ENCODE measurements around the gene DST.
"Not testable (repeated sequence)": the region's sequence is repeated elsewhere in the genome, so short reads cannot be mapped to it uniquely, and the experiment has no call there.

DST gene

GRCh38 chr6:56572788-56573471 lies 69.8 kb downstream of the DST start:
- DNase-seq (ENCODE audit: low read depth, low spot score), result no peak

- DNase-seq (ENCODE audit: low read depth, low spot score), result no peak
Measured at GRCh38 chr6:56571605-56572004, 71.1 kb downstream of the DST start.

GRCh38 chr6:56570413-56571359 lies 72.0 kb downstream of the DST start:
- no peak for DNase-seq (ENCODE audit: low read depth, low spot score)

- no peak for DNase-seq (ENCODE audit: low read depth, low spot score)
Measured at GRCh38 chr6:56567501-56567900, 75.2 kb downstream of the DST start.

- DNase-seq (ENCODE audit: low read depth, low spot score), result not testable (repeated sequence)
Measured at GRCh38 chr6:56562730-56563129, 80.0 kb downstream of the DST start.

GRCh38 chr6:56556751-56557540 lies 85.7 kb downstream of the DST start:
- no peak for DNase-seq (ENCODE audit: low read depth, low spot score)

GRCh38 chr6:56555438-56555872 lies 87.2 kb downstream of the DST start:
- DNase-seq (ENCODE audit: low read depth, low spot score), result no peak

- DNase-seq (ENCODE audit: low read depth, low spot score), result no peak
Measured at GRCh38 chr6:56552187-56553130, 90.2 kb downstream of the DST start.

- no peak for DNase-seq (ENCODE audit: low read depth, low spot score)
Measured at GRCh38 chr6:56551409-56552120, 91.1 kb downstream of the DST start.

GRCh38 chr6:56550301-56550700 lies 92.4 kb downstream of the DST start:
- DNase-seq (ENCODE audit: low read depth, low spot score), result no peak

- no peak for DNase-seq (ENCODE audit: low read depth, low spot score)
Measured at GRCh38 chr6:56549014-56549413, 93.7 kb downstream of the DST start.

GRCh38 chr6:56547687-56548086 lies 95.0 kb downstream of the DST start:
- DNase-seq (ENCODE audit: low read depth, low spot score), result no peak

- peak; percentile 90 for DNase-seq (ENCODE audit: low read depth, low spot score)
Measured at GRCh38 chr6:56542364-56543331, 100.0 kb downstream of the DST start.

GRCh38 chr6:56541741-56542360 lies 100.8 kb downstream of the DST start:
- DNase-seq (ENCODE audit: low read depth, low spot score), result no peak

- DNase-seq (ENCODE audit: low read depth, low spot score), result no peak
Measured at GRCh38 chr6:56541030-56541600, 101.6 kb downstream of the DST start.

- no peak for DNase-seq (ENCODE audit: low read depth, low spot score)
Measured at GRCh38 chr6:56540232-56541029, 102.3 kb downstream of the DST start.

GRCh38 chr6:56539527-56540105 lies 103.1 kb downstream of the DST start:
- no peak for DNase-seq (ENCODE audit: low read depth, low spot score)
